HG03354 (cell line): Measurements from ENCODE around the gene ECM2.

ENCODE experiments used
- ATAC-seq: cut with Tn5 transposase; IDR thresholded peaks from one replicate; pipeline ENCODE4 v1.9.1; 2021; ENCODE audit warnings: mild to moderate bottlenecking; ENCODE audit not compliant: unreplicated experiment, poor library complexity, severe bottlenecking

The ECM2 gene

GRCh38 chr9:92529124-92529523 is 6.7 kb downstream of the ECM2 start:
- no peak for ATAC-seq

- ATAC-seq = no peak
Measured at GRCh38 chr9:92528522-92528849, 7.3 kb downstream of the ECM2 start.

- ATAC-seq = no peak
Measured at GRCh38 chr9:92527832-92528521, 7.8 kb downstream of the ECM2 start.

- no peak for ATAC-seq
Measured at GRCh38 chr9:92527291-92527828, 8.4 kb downstream of the ECM2 start.

GRCh38 chr9:92525306-92525705 is 10.5 kb downstream of the ECM2 start:
- no peak for ATAC-seq

- ATAC-seq = no peak
Measured at GRCh38 chr9:92524881-92525280, 10.9 kb downstream of the ECM2 start.

GRCh38 chr9:92522983-92523970 is 12.5 kb downstream of the ECM2 start:
- ATAC-seq = no peak

GRCh38 chr9:92520837-92521236 is 15.0 kb downstream of the ECM2 start:
- ATAC-seq = no peak

GRCh38 chr9:92518199-92518598 is 17.6 kb downstream of the ECM2 start:
- no peak for ATAC-seq

- ATAC-seq = no peak
Measured at GRCh38 chr9:92517046-92517445, 18.7 kb downstream of the ECM2 start.

GRCh38 chr9:92516521-92516920 is 19.3 kb downstream of the ECM2 start:
- ATAC-seq = no peak

GRCh38 chr9:92514635-92515034 is 21.2 kb downstream of the ECM2 start:
- no peak for ATAC-seq

- ATAC-seq = no peak
Measured at GRCh38 chr9:92513349-92513748, 22.4 kb downstream of the ECM2 start.

GRCh38 chr9:92512622-92513021 is 23.2 kb downstream of the ECM2 start:
- ATAC-seq = no peak

- no peak for ATAC-seq
Measured at GRCh38 chr9:92510747-92511146, 25.0 kb downstream of the ECM2 start.

- ATAC-seq = no peak
Measured at GRCh38 chr9:92509050-92509449, 26.7 kb downstream of the ECM2 start.

GRCh38 chr9:92508018-92508820 is 27.6 kb downstream of the ECM2 start:
- ATAC-seq = no peak

- ATAC-seq = no peak
Measured at GRCh38 chr9:92507496-92507895, 28.3 kb downstream of the ECM2 start.

GRCh38 chr9:92507005-92507404 is 28.8 kb downstream of the ECM2 start:
- ATAC-seq = no peak
